HG03342 (cell line): ENCODE results near the gene SMIM1.

Experiments used
- ATAC-seq: cut with Tn5 transposase; IDR thresholded peaks from one replicate; pipeline ENCODE4 v1.9.1; 2021; ENCODE audit warnings: mild to moderate bottlenecking, moderate library complexity; ENCODE audit not compliant: unreplicated experiment

The SMIM1 gene

DNA sequence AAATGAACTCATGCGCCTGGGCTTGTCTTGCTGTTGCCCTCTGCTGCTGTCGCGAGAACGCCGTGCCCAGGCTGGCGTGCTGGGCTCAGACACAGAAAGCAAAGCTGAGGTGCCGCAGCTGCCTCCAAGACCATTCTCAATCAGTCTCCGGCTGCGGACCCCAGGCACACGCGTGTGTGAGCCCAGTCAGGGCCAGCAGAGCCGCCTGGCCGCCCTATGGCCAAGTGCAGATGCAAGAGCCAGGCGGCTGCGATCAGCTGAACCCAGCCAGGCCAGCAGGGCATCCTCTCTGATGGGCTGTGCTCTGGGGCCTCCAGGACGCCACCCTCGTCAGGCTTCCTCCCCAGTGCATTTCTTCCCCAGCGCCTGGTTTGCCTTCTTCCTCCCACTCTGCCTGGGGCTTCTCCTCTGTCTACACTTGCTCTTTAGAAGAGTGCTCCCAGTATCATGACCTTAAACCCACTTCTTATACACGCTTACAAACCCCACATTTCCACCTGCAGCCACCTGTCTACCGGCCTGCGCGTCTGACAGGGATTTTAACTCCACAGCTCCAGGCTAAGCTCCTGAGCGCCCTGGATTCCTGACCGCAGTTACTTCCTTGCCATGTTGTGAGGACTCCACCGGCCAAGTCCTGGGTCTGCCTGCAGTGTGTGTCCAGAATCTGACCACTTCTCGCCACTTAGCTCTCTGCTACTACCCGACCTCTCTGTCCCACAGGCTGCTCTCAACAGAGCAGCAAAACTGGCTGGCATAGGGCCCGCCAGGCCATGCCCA, 45.5 kb downstream of the SMIM1 start:
- no peak for ATAC-seq

DNA sequence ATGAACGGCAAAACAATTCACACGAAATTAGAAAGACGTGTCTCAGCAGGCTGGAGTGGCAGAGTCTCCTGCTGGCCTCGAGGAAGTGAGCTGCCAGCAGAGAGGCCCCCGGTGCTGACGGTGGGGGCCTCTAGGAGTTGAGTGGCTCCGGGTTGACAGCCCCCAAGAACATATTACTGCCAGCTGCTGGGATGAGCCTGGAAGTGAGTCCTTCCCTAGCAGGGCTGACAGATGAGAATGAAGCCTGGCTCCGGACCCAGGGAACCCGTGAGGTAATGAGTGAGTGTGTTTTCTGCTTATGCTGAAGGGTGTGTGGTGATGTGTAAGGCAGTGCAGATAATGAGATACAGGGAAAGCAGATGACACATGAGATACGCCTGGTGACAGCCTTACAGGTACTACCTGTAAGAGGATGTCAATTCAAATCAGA, 47.2 kb downstream of the SMIM1 start:
- no peak for ATAC-seq

DNA sequence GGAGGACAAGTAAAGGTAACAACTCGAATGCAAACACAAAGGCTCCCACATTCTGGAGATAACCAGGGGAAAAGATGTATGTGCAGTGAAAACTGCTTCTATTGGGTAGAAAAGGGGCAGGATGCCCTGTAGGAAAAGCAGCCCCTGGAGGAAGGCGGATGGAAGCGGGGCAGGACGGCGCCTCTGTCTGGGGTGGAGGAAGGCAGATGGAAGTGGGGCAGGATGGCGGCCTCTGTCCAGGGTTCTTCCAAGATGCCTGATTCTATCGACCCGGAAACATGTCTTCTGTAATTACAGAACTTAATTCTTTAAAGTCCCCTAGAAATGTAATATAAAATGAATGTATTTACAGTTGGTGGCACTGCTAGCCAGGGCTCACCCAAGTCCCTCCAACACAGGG, 47.8 kb downstream of the SMIM1 start:
- ATAC-seq = no peak

DNA sequence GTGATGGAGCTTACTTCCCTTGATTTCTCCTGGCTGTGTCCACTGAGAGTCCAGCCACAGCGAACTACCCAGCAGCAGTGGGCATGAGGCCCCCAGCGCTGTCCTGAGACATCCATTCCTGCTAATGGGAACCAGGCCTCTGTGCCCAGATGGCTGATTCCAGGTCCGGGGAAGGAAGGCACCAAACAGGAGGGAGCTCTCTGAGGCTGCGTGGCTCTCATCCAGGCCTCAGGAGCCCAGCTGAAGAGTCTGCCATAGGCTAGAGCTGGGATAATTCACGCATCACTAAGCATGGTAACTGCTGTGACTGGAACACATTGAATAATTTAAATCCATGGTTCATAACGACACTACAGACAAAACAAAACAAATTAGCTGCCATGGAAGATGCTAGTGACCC, 48.5 kb downstream of the SMIM1 start:
- no peak for ATAC-seq

DNA sequence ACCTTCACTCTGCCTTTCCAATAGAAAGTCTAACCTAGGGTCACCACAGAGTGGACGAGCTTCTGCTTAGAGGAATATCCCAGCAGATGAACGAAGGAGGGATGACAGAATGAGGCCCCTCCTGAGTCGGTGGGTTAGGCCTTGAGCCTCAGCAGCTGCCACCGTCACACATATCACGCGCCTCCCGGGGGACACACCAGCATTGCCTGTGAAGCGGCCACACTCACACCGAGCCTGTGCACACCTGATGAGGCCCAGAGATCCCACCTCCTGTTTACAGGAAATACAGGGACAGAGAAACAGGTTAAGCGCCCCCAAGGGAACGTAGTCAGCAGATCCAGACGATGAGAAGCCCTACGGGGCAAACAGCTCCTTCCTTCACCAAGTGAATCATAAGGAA, 48.9 kb downstream of the SMIM1 start:
- ATAC-seq = no peak

DNA sequence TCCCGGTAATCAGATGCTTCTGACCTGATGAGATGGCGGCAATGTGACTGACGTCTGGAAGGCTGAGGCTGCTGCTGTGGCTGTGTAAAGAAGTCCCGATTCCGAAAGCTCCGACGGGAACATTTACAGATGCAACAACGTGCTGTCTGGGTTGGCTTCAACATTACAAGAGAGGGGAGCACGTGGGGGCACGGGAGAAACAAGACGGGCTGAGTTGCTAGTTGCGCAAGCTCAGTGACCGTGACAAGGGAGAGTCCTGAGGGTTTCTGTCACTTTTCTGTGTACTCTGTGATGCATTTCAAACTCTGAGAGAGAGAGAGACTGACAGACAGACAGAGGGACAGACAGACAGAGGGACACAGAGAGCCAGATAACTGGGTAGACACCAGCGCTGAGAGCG, 49.4 kb downstream of the SMIM1 start:
- ATAC-seq = no peak

DNA sequence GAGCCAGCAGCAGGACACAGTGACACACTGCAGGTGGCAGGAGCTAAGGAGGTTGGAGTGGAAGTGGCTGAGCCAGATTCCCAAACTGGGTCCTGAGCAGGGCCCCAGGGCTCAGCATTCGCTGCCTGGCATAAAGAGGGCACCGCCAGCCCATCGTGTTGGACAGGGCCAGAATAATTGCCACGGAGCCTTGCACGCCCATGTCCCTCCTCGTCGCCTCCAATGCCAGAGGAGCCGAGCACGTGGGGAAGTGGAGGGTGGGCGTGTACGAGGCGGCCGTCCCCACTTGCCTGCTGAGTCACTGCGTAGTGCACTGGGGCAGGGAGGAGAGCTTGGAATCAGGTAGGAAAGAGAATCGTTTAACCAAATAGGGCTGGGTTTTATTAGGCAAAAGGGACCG, 49.9 kb downstream of the SMIM1 start:
- no peak for ATAC-seq

DNA sequence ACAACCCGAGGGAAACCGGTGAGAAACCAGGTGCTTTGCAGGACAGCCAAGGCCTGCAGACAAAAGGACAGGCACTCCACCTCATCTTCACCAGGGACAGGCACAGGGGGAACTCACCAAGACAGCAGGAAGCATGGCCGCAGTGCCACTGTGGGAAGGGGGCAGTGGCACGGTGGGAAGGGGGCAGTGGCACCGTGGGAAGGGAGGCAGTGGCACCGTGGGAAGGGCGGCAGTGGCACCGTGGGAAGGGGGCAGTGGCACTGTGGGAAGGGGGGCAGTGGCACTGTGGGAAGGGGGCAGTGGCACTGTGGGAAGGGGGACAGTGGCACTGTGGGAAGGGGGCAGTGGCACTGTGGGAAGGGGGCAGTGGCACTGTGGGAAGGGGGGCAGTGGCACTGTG, 52.1 kb downstream of the SMIM1 start:
- no peak for ATAC-seq

DNA sequence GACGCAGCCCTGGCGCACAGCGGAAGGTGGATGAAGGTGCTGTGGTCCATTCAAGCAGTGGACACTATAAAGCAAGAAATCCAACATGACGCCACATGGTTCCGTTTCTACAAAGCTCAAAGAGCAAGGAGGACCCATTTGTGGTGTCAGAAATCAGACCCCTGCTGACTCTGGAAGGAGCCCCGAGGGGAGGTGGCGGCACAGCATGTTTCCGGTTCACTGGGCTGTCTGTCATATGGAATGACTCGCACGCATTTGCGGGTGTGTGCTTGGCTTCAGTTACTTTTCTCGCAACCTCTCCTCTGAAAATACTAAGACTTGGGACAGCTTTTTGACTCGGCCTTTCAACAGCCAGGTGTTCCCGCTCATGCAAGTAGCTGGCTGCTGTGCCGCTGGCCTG, 52.8 kb downstream of the SMIM1 start:
- no peak for ATAC-seq
